ENCODE results near the gene MR1.

- TF ChIP-seq CTCF (IDR thresholded peaks at IDR 0.05) (no peak), POLR2A (IDR thresholded peaks at IDR 0.05) (no peak)
Measured at GRCh38 chr1:181080556-181080955, 46.8 kb downstream of the MR1 start.

Data from Peyer's patch (tissue), 4 donors.